ENCODE data around the gene DCDC1. TPM values are rescaled to one million over a fixed set of nuclear protein-coding genes. Genes with fewer than 3 reads are reported as not detected.
A peak's percentile ranks its signal among the peaks of the same experiment; 100 is the strongest.

The DCDC1 gene
- total RNA-seq, 1 donor from 2014 or later, result 0.47 TPM

GRCh38 chr11:31114442-31114841 is 255.1 kb downstream of the DCDC1 start:
- no peaks in the 10 kb centered on the region for H3K27me3 Mint-ChIP-seq (ENCODE audit: unreplicated experiment)
- H3K36me3 Mint-ChIP-seq (ENCODE audit: unreplicated experiment), result no peaks in the 10 kb centered on the region
- no peak for DNase-seq
- no peak overlapping the region for H3K4me3 Mint-ChIP-seq (ENCODE audit: unreplicated experiment)
- no peaks in the 10 kb centered on the region for H3K9me3 Mint-ChIP-seq (ENCODE audit: unreplicated experiment)
- no peak for TF ChIP-seq CTCF (IDR thresholded peaks at IDR 0.05; ENCODE audit: partially characterized antibody, unreplicated experiment)
- H3K4me1 Mint-ChIP-seq (ENCODE audit: low read depth, unreplicated experiment), result peaks cover 4% of the 10 kb centered on the region
- H3K27ac Mint-ChIP-seq (ENCODE audit: unreplicated experiment), result no peak overlapping the region

- Mint-ChIP-seq H3K27me3 (ENCODE audit: unreplicated experiment) (no peaks in the 10 kb centered on the region), H3K4me3 (ENCODE audit: unreplicated experiment) (no peak overlapping the region), H3K9me3 (ENCODE audit: unreplicated experiment) (no peaks in the 10 kb centered on the region), H3K27ac (ENCODE audit: unreplicated experiment) (no peak overlapping the region), H3K4me1 (ENCODE audit: low read depth, unreplicated experiment) (peaks cover 17% of the 10 kb centered on the region), H3K36me3 (ENCODE audit: unreplicated experiment) (no peaks in the 10 kb centered on the region)
- TF ChIP-seq CTCF (IDR thresholded peaks at IDR 0.05; ENCODE audit: partially characterized antibody, unreplicated experiment), result no peak
- DNase-seq, result peak; percentile 27
Measured at GRCh38 chr11:31110830-31111229, 258.7 kb downstream of the DCDC1 start.

GRCh38 chr11:31109446-31109845 is 260.1 kb downstream of the DCDC1 start:
- DNase-seq, result no peak
- TF ChIP-seq CTCF (IDR thresholded peaks at IDR 0.05; ENCODE audit: partially characterized antibody, unreplicated experiment), result no peak
- Mint-ChIP-seq H3K36me3 (ENCODE audit: unreplicated experiment) (no peaks in the 10 kb centered on the region), H3K4me1 (ENCODE audit: low read depth, unreplicated experiment) (peaks cover 17% of the 10 kb centered on the region), H3K4me3 (ENCODE audit: unreplicated experiment) (no peak overlapping the region), H3K27ac (ENCODE audit: unreplicated experiment) (no peak overlapping the region), H3K9me3 (ENCODE audit: unreplicated experiment) (no peaks in the 10 kb centered on the region), H3K27me3 (ENCODE audit: unreplicated experiment) (no peaks in the 10 kb centered on the region)

GRCh38 chr11:31107649-31108048 is 261.9 kb downstream of the DCDC1 start:
- H3K4me1 Mint-ChIP-seq (ENCODE audit: low read depth, unreplicated experiment), result peaks cover 17% of the 10 kb centered on the region
- no peaks in the 10 kb centered on the region for H3K27me3 Mint-ChIP-seq (ENCODE audit: unreplicated experiment)
- no peaks in the 10 kb centered on the region for H3K9me3 Mint-ChIP-seq (ENCODE audit: unreplicated experiment)
- peak overlapping the region; percentile 40 for H3K27ac Mint-ChIP-seq (ENCODE audit: unreplicated experiment)
- no peak for DNase-seq
- TF ChIP-seq CTCF (IDR thresholded peaks at IDR 0.05; ENCODE audit: partially characterized antibody, unreplicated experiment), result no peak
- no peaks in the 10 kb centered on the region for H3K36me3 Mint-ChIP-seq (ENCODE audit: unreplicated experiment)
- H3K4me3 Mint-ChIP-seq (ENCODE audit: unreplicated experiment), result no peak overlapping the region

GRCh38 chr11:31106968-31107576 is 262.5 kb downstream of the DCDC1 start:
- no peaks in the 10 kb centered on the region for H3K36me3 Mint-ChIP-seq (ENCODE audit: unreplicated experiment)
- peaks cover 17% of the 10 kb centered on the region for H3K4me1 Mint-ChIP-seq (ENCODE audit: low read depth, unreplicated experiment)
- H3K4me3 Mint-ChIP-seq (ENCODE audit: unreplicated experiment), result no peak overlapping the region
- no peaks in the 10 kb centered on the region for H3K27me3 Mint-ChIP-seq (ENCODE audit: unreplicated experiment)
- peak; percentile 79 for DNase-seq
- peak; percentile 87 for TF ChIP-seq CTCF (IDR thresholded peaks at IDR 0.05; ENCODE audit: partially characterized antibody, unreplicated experiment)
- no peak overlapping the region for H3K27ac Mint-ChIP-seq (ENCODE audit: unreplicated experiment)
- H3K9me3 Mint-ChIP-seq (ENCODE audit: unreplicated experiment), result no peaks in the 10 kb centered on the region
